ENCODE measurements around the gene PLD3. TPM values are rescaled to one million over a fixed set of nuclear protein-coding genes. Genes with fewer than 3 reads are reported as not detected.

The PLD3 gene
- total RNA-seq, 2 donors from 2014 or later, result 193 to 202 TPM

DNA sequence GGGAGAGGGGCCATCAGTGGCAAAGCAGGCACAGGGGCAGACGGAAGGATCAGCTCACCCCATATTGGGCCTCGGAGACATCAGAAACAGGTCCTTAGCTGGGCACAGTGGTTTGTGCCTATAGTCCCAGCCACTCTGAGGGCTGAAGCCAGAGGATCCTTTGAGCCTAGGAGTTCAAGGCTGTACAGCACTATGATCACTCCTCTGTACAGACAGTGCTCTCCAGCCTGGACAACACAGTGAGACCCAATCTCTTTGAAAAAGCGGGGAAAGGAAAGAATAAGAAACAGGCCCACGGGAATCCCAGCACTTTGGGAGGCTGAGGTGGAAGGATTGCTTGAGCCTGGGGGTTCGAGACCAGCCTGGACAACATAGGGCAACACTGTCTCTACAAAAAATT is 71.3 kb downstream of the PLD3 start:
- intact Hi-C loops (cut with DNase I), result loop anchor here in 1 of 2 donors (5.0 kb wide), 1 partner anchor 77 kb away; no protein-coding TSS in a partner anchor
- ATAC-seq, result no peak
- no peak for DNase-seq

GRCh38 chr19:40420451-40420765 is 71.9 kb downstream of the PLD3 start:
- DNase-seq, result no peak
- intact Hi-C loops (cut with DNase I), result loop anchor here in 1 of 2 donors (5.0 kb wide), 1 partner anchor 78 kb away; no protein-coding TSS in a partner anchor
- ATAC-seq, result no peak

DNA sequence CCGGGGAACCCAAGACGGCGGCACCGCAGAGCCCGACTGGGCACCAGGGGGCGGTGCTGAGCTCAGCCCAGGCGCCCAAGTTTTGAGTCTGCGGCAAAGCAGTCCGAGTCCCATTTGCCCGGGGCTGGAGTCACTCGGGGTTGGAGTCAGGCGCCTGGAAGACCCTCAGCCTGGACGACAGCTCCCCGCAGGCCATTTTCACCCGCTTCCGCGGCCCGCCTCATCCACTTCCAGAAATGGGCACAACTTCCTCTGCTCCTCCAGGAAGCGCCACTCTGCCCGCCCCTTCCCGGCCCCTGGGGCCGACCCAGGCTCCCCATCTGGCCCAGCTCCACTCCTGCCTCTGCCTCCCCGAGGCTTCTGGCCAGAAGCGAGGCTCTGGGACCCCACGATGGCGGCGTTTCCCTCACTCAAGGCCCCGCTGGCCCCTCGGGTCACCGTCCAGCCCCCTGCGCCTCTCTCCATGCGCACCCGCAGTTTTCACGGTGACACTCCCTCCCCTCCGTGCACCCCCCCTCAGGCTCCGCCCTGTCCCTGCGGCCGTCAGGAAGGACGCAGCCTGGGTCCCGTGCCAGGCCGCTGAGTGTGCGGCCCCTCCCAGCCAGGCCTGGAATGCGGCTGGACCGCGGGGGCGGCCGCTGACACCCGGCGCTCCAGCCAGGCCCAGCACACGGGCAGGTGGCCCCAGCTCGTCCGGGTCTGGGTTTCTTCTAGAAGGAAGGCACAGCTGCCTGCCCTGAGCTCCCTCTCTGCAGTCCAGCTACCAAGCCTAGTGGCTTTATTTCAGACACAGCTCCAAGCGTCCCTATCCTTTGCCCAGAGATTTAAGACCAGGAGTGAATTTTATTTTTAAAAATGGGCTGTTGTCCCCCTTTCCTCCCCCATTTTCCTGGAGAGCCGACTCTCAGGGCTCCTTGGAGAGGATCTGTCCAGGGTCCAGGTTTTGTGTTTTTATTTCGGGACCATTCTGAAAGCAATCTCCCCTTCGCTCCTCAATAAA is 72.6 kb downstream of the PLD3 start:
- peak; percentile 96 for DNase-seq
- peak; percentile 83 to 86 for ATAC-seq
- intact Hi-C loops (cut with DNase I), result loop anchor here in 1 of 2 donors (5.0 kb wide), 1 partner anchor 79 kb away; no protein-coding TSS in a partner anchor

- intact Hi-C loops (cut with DNase I), result loop anchor here in 1 of 2 donors (5.0 kb wide), 1 partner anchor 80 kb away; no protein-coding TSS in a partner anchor
- DNase-seq (no peak), ATAC-seq (no peak)
Observed at GRCh38 chr19:40421993-40422747, 73.7 kb downstream of the PLD3 start.

DNA sequence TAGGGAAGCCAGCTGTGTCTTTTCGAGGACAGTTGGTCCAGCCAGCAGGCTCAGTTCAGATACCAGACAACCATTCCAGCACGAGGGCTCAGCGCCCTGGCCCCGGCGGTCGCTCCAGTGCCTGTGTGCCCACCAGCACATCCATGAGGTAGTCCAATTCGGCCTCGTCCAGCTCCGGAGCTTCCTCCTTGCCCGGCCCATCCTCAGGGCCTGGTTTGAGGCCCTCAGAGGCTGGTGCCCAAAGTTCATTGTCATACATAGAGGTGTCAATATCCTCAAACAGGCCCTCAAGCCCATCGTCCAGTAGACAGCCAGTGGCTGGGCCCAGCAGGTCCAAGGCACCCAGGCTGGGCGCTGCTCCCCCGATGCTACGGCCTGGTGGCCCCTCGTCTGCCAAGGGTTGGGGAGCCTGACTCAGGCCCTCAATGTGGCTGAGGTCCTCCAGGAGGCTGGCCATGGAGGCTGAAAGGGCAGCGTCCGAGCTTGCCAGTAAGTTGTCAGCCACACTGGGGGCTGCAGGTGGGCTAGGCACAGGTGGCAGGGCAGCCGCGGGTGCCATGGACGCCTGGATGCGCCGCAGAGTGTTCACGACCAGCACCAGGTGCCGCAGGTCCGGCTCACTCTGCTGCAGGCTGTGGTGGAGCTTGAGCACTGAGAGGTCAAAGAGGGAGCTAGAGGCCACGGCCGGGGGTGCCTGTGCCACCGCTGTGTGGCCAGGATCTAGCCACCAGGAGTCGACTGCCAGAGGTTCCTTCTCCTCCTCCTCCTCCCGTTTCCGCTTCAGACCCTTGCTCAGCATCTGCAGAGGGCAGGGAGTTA is 74.5 kb downstream of the PLD3 start:
- intact Hi-C loops (cut with DNase I), result loop anchor here in 1 of 2 donors (5.0 kb wide), 1 partner anchor 81 kb away; no protein-coding TSS in a partner anchor
- ATAC-seq, result no peak
- DNase-seq, result no peak

- intact Hi-C loops (cut with DNase I), result loop anchor here in 1 of 2 donors (2.0 to 5.0 kb wide), 2 partner anchors 19 to 82 kb away; no protein-coding TSS in a partner anchor
Observed at GRCh38 chr19:40423938-40424337, 75.4 kb downstream of the PLD3 start.

DNA sequence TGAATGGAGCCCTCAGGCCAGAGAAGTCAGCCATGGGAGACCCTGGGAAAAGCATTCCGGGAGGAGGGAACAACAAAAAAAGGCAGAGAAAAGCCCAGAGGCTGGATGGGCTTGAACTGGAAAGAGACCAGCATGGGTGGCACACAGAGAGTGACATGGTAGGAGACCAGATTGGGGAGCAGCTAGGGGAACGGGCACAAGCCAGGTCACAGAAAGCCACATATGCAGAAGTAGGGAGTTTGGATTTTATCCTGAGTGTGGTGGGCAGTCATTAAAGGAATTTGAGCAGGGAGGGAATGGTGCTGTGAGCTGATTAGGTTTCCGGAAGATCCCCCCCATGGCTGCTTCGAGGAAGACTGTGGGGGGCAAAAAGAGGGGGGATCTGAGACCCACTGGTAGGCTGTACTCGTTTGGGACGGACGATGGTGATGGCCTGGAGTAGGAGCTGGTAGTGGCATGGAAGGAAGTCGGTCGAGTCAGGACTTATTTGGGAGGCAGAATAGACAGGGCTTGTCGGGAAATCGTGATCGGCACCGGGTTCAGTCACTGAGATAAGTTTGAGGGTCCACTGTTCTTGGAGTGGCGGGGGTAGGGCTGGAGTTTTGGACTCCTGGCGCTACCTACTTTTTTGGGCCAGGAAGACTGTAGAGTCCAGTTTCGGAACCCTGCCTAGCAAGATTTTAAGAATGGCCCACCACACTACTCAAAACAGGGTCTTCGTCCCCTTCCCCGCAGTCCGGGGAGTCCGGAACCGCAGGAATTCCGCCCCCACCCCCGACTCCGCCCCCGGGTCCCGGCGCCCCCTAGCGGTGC is 76.3 kb downstream of the PLD3 start:
- ATAC-seq, result no peak
- intact Hi-C loops (cut with DNase I), result loop anchor here in 1 of 2 donors (2.0 to 5.0 kb wide), 2 partner anchors 18 to 83 kb away; no protein-coding TSS in a partner anchor

More at GRCh38 chr19:40423938-40424337, 75.4 kb downstream of the PLD3 start:
- DNase-seq (no peak), ATAC-seq (no peak)

GRCh38 chr19:40425450-40426287 is 77.2 kb downstream of the PLD3 start, which contains the start of gene SERTAD1:
Gene SERTAD1 (minus strand): TSS chr19:40425992. CDS start chr19:40423546, 2,446 bp downstream.
- intact Hi-C loops (cut with DNase I), result loop anchor here in 1 of 2 donors (2.0 kb wide), 1 partner anchor 17 kb away; no protein-coding TSS in a partner anchor
- peak; percentile 93 to 95 for ATAC-seq
- peak; percentile 100 for DNase-seq

More for the DNA sequence above, 76.3 kb downstream of the PLD3 start:
- DNase-seq, result no peak

Small RNAs within 50 kb of the gene (microRNA-seq; reads per million reads assigned to microRNA genes)
- 0 reads per million in 2 donors for gene MIR6796

Other genes starting within 250 kb of the PLD3 start
- gene MAP3K10, start 157.3 kb upstream of the PLD3 start, total RNA-seq, result 10 to 100 TPM; 17.3 to 19.9 TPM
- not detected for gene TTC9B, start 130.3 kb upstream of the PLD3 start, total RNA-seq
- under 1 TPM; 0.15 to 0.31 TPM for gene CCNP, start 122.0 kb upstream of the PLD3 start, total RNA-seq
- 100 to 1,000 TPM; 110 to 119 TPM for gene AKT2, start 63.4 kb upstream of the PLD3 start, total RNA-seq
- gene C19orf47, start 298 bp upstream of the PLD3 start, total RNA-seq, result 100 to 1,000 TPM in 1 of 2 donors, 10 to 100 TPM in 1; 96.5 to 127 TPM
- under 1 TPM; 0.09 to 0.10 TPM for gene HIPK4, start 41.5 kb downstream of the PLD3 start, total RNA-seq
- 1 to 10 TPM; 2.8 to 3.6 TPM for gene PRX, start 64.7 kb downstream of the PLD3 start, total RNA-seq
- 10 to 100 TPM in 1 of 2 donors, 1 to 10 TPM in 1; 9.4 to 17.0 TPM for gene SERTAD1, start 77.3 kb downstream of the PLD3 start, total RNA-seq
- gene SERTAD3, start 95.6 kb downstream of the PLD3 start, total RNA-seq, result 10 to 100 TPM; 29.1 to 41.2 TPM
- 100 to 1,000 TPM in 1 of 2 donors, 10 to 100 TPM in 1; 72.7 to 112 TPM for gene BLVRB, start 117.0 kb downstream of the PLD3 start, total RNA-seq
- 1 to 10 TPM; 3.4 to 4.8 TPM for gene SPTBN4, start 118.3 kb downstream of the PLD3 start, total RNA-seq
- 10 to 100 TPM; 23.5 to 24.4 TPM for gene SHKBP1, start 228.2 kb downstream of the PLD3 start, total RNA-seq